Erythroblast (primary cell): ENCODE measurements around the gene NUSAP1.

Source experiments
- GATA1 ChIP-seq: IDR thresholded peaks from 2 replicates; pipeline ENCODE4 v1.6.1; 2011; ENCODE audit warnings: low read depth, mild to moderate bottlenecking, control low read depth, low read length, moderate library complexity
- POLR2A ChIP-seq: IDR thresholded peaks from 2 replicates; pipeline ENCODE4 v1.6.1; 2011; ENCODE audit warnings: mild to moderate bottlenecking, low read length

- TF ChIP-seq POLR2A (no peak), GATA1 (no peak)
Measured at GRCh38 chr15:41416128-41416741, 83.6 kb downstream of the NUSAP1 start.
